Neutrophil (primary cell): Measurements from ENCODE around the gene PBX2.

Experiments used
- H3K27ac ChIP-seq: fragments of 200-600 bp; sonication (generic); 2 replicates; pipeline ENCODE4 v1.5.1; 2016; ENCODE audit warnings: mild to moderate bottlenecking, moderate library complexity
- H3K27me3 ChIP-seq: fragments of 200-600 bp; sonication (generic); 2 replicates; pipeline ENCODE4 v1.6.0; 2016; ENCODE audit warnings: mild to moderate bottlenecking
- H3K36me3 ChIP-seq: fragments of 200-600 bp; sonication (generic); 2 replicates; pipeline ENCODE4 v1.5.1; 2017
- H3K4me1 ChIP-seq, 2 experiments: fragments of 200-600 bp in 1 of 2; sonication (generic) in 1 of 2; 1 replicate in 1 of 2; 2 replicates in 1 of 2; pipeline versions ENCODE4 v1.5.1 to v1.6.1; 2013 to 2016; ENCODE audit warnings: low read depth in 1 of 2, low read length in 1 of 2, mild to moderate bottlenecking in 1 of 2, moderate library complexity in 1 of 2; ENCODE audit not compliant: control insufficient read depth in 1 of 2, insufficient read depth in 1 of 2
- H3K4me3 ChIP-seq, 2 experiments: fragments of 200-600 bp in 1 of 2; sonication (generic) in 1 of 2; 1 replicate in 1 of 2; 2 replicates in 1 of 2; pipeline ENCODE4 v1.5.1; 2013 to 2016; ENCODE audit warnings: low read depth in 1 of 2, low read length in 1 of 2, mild to moderate bottlenecking in 1 of 2, moderate library complexity in 1 of 2
- H3K9me3 ChIP-seq: fragments of 200-600 bp; sonication (generic); 2 replicates; pipeline ENCODE4 v1.5.1; 2016
- CTCF ChIP-seq: fragments of 200-600 bp; sonication (generic); IDR thresholded peaks from 2 replicates; pipeline ENCODE4 v1.5.1; 2016; ENCODE audit warnings: antibody characterized with exemption

PBX2 gene

GRCh38 chr6:32168350-32168749 lies 21.7 kb downstream of the PBX2 start:
- Histone ChIP-seq H3K27ac (no peak overlapping the region), H3K4me3 (no peak overlapping the region), H3K36me3 (peaks cover 44% of the 10 kb centered on the region), H3K9me3 (no peaks in the 10 kb centered on the region), H3K27me3 (no peaks in the 10 kb centered on the region), H3K4me1 (peaks cover 9 to 10% of the 10 kb centered on the region in 2 experiments)
- no peak for TF ChIP-seq CTCF

GRCh38 chr6:32167761-32168262 lies 22.2 kb downstream of the PBX2 start:
- Histone ChIP-seq H3K27me3 (no peaks in the 10 kb centered on the region), H3K9me3 (no peaks in the 10 kb centered on the region), H3K4me1 (peaks cover 4% of the 10 kb centered on the region in 2 experiments), H3K27ac (no peak overlapping the region), H3K36me3 (peaks cover 44% of the 10 kb centered on the region), H3K4me3 (no peak overlapping the region)
- no peak for TF ChIP-seq CTCF

- Histone ChIP-seq H3K27me3 (no peaks in the 10 kb centered on the region), H3K9me3 (no peaks in the 10 kb centered on the region), H3K27ac (no peak overlapping the region), H3K4me1 (no peaks in the 10 kb centered on the region), H3K36me3 (peaks cover 44% of the 10 kb centered on the region), H3K4me3 (no peak overlapping the region)
- TF ChIP-seq CTCF, result no peak
These were observed 22.7 kb downstream of the PBX2 start for GRCh38 chr6:32167154-32167760.

GRCh38 chr6:32166411-32167061 lies 23.5 kb downstream of the PBX2 start:
- H3K4me3 ChIP-seq, result no peak overlapping the region
- no peaks in the 10 kb centered on the region for H3K27me3 ChIP-seq
- peaks cover 44% of the 10 kb centered on the region for H3K36me3 ChIP-seq
- no peak overlapping the region for H3K27ac ChIP-seq
- no peak for TF ChIP-seq CTCF
- no peaks in the 10 kb centered on the region for H3K9me3 ChIP-seq
- no peaks in the 10 kb centered on the region for H3K4me1 ChIP-seq

GRCh38 chr6:32164295-32164694 lies 25.7 kb downstream of the PBX2 start, which contains the start of gene EGFL8:
Gene EGFL8 (plus strand): TSS chr6:32164595. CDS start chr6:32166166, 1,571 bp downstream.
- no peaks in the 10 kb centered on the region for H3K4me1 ChIP-seq
- no peak for TF ChIP-seq CTCF
- H3K27ac ChIP-seq, result no peak within 1 kb of the TSS
- no peaks in the 10 kb centered on the region for H3K27me3 ChIP-seq
- no peak within 1 kb of the TSS for H3K4me3 ChIP-seq
- H3K9me3 ChIP-seq, result no peaks in the 10 kb centered on the region
- peaks cover 24% of the 10 kb centered on the region for H3K36me3 ChIP-seq
